GM20431 (cell line): ENCODE results near the gene GRAP.

ENCODE experiments used
- in situ Hi-C: fragments of 300-500 bp; cut with MseI, MboI; formaldehyde crosslinking; loops from one replicate; pipeline ENCODE4 v1.15.0; 2020; ENCODE audit warnings: low sequenced_read_pairs; ENCODE audit not compliant: unreplicated experiment

Gene GRAP

GRCh38 chr17:19004421-19005136 lies 42.2 kb downstream of the GRAP start, which contains the start of gene FAM83G:
Gene FAM83G (minus strand): TSS chr17:19004764. CDS start chr17:19004041, 723 bp downstream.
- in situ Hi-C loops = no loop called here

GRCh38 chr17:19003543-19004420 lies 43.0 kb downstream of the GRAP start:
- in situ Hi-C loops = no loop called here

DNA sequence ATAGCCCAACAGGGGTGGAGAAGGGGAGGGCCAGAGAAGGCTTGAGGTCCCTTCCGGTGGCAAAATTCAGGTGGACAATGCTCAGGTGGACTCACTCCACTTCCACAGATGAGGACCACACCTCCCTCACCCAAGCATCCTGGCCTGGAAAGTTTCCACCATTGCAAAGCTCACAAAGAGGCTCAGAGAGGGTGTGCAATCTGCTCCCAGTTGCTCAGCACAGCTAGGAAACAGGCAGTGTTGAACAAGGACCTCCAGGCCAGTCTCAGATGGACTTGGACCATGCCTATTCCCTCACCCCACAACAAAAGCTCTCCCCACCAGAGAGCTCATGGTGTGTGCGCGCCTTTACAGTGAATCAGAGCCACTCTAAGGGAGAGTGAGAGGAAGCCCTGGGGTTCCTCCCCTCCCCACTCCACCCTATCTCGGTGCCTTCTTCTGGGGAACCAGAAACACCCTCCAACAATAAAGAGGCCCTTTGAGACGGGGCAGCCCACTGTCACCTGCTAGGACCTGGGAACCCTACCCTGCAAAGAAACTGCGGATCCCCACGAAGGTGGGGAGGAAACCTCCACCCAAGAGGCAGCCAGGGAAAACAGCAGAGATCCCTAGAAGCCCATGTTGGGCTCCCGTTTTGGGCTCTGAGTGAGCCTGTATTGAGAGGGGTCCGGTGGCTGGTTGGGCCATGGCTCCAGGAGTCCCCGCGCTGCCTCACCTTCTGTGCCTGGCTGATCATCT lies 43.8 kb downstream of the GRAP start:
- in situ Hi-C loops = no loop called here

DNA sequence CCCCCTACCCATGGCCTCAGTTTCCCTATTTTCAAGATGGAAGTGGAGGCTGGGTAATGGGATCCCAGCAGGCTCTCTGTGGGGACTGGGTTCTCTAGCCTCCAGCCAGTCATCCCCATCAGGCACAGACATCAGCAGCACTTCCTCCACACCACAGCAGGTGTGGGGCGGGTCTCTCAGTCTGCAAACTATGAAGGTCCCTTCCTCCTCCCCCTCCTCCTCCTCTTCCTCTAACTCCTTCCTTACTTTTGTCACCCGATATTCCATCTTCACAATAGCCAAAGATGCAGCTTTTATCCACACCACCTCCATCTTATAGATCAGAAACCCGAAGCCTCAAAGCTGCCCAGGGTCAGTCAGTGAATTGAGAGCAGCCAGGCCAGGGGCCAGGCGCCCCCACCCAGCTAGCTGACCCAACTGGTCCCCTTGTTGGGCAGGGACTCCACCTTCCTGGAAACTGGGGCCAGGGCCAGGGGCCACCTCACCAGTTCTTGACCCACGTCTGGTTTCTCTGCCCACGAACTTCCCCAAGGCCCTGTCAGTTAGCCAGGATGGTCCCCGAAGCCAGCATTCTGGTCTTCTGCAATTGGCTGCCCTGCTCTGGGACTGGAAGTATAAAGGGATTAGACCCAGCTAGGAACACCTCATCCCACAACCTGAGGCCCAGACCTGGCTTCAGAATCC lies 44.7 kb downstream of the GRAP start:
- in situ Hi-C loops = no loop called here

- in situ Hi-C loops = no loop called here
Measured at GRCh38 chr17:19000531-19001325, 46.0 kb downstream of the GRAP start.

DNA sequence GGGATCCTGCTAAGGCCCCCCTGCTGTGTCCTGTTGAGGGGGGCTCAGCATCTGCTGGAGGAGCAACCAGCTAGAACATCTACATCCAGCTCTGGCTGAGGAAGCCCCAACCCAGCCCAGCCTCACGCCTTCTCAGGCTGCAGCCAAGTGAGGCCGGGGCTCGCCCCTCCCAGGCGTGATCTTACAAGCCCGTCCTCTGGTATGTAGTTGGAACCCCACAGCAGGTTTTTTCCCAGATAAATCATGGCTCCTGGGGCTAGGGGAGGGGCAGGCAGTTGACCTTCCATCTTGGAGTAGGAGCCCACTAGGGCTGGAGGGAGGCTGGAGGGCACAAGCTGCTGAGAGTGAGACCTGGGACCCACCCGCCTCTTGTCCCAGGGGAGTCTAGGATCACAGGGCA lies 46.8 kb downstream of the GRAP start:
- in situ Hi-C loops = no loop called here

GRCh38 chr17:18999394-18999793 lies 47.4 kb downstream of the GRAP start:
- in situ Hi-C loops = no loop called here

DNA sequence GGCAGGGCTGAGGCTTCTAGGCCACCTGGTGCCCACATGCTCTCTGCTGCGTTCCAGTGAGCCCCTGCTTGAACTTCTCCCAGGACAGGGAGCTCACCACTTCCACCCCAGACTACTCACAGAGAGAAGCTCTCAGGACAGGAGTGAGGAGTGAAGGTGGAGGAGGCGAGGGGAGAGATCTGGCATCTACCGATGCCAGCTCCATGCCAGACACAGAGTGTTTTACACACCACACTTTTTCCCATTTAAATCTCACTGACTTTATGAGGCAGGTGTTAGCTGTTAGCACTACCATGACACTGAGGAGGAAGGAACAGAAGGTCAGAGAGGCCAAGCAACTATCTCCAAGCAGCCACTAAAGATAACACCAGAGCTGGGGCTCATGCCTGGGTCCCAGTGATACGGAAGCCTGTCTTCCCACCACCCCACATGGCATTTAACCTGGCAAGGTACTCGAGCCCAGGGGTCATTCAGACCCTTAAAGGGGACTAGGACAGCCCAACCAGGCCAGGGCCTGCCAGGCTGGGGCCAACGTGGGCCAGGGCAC lies 49.0 kb downstream of the GRAP start:
- in situ Hi-C loops = no loop called here

- in situ Hi-C loops = no loop called here
Measured at GRCh38 chr17:18996458-18996857, 50.3 kb downstream of the GRAP start.

DNA sequence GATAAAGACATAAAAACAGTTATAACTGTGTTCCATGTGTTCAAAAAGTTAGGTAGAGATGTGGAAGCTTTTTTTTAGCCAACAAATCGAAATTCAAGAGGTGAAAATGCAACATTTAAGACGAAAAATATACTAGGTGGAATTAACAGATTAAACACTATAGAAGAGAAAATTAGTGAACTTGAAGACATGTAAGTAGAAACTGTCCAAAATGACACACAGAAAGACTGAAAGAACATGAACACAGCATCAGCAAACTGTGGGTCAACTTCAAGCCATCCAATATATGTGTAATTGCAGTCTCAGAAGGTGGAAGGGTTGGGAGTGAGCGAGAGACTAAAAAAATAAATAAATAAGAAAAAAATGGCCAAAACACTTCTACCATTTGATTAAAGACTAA lies 51.5 kb downstream of the GRAP start:
- in situ Hi-C loops = no loop called here

GRCh38 chr17:18994631-18995030 lies 52.1 kb downstream of the GRAP start:
- in situ Hi-C loops = no loop called here

- in situ Hi-C loops = no loop called here
Measured at GRCh38 chr17:18993905-18994526, 52.7 kb downstream of the GRAP start.

DNA sequence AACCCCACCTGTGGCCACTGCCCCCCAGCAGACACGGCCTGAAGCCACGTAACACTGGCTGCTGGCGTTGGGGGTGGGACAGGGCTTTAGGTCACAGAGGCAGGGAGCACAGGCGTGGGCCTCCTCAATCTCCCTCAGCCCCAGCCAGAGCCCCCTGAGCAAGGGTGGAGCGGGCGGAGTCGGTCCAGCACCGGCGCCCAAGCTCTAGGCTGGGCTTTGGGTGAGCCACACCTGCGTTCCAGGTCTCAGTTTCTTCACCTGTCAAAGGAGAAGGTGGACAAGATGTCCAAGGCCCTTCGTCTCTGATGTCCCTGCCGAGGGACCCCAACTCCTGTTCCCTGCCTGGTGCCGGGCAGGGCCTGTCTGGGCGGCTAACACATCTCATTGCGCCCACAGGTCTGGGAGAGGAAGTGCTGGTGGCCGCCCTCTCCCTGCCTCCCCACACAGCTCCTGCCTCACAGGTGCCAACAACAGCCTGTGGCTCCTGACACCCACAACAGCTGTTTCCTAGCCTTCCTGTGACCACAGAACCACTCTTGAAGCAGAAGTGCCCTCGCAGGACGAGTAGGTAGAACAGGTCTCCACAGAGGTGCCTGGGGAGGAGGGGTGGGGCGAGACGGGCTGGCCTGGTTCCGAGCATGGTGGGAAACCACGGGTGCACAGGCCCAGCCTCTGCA lies 54.2 kb downstream of the GRAP start:
- in situ Hi-C loops = no loop called here

DNA sequence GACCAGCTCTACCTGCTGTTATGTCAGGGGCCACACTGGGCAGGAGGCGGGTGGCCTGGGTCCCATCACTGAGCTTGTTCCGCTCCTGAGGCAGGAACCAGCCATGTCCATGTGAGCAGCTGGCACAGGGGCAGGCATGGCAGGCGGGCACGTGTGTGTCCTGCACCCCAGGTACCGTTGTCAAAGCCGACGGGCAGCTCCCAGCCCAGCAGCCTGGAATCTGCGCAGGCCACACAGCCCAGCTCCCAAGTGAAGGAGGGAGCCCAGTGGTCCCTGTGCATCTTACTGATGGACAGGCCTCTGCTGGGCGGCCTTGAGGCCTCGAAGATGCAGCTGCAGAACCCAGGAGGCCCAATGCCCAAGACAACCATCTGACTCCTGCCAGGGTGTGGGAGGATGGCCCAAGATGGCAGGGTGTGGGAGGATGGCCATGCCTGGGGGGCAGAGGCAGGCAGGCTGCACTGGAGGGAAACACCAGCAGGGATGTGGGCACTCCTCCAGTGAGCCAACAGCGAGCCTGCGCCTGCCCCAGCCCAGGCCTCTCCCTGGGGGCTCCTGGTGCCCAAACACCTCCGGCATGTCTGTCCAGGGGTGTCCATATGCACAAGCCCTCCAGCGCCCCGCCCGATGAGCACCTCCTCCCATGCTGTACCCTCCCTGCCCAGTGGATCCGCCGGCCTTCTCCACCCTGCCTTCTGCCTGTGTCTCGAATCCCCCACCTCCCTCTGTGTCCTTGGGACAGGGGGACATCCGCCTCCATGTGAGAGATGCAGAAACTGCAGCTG lies 55.0 kb downstream of the GRAP start:
- in situ Hi-C loops = no loop called here

GRCh38 chr17:18990331-18990730 lies 56.4 kb downstream of the GRAP start:
- in situ Hi-C loops = no loop called here

DNA sequence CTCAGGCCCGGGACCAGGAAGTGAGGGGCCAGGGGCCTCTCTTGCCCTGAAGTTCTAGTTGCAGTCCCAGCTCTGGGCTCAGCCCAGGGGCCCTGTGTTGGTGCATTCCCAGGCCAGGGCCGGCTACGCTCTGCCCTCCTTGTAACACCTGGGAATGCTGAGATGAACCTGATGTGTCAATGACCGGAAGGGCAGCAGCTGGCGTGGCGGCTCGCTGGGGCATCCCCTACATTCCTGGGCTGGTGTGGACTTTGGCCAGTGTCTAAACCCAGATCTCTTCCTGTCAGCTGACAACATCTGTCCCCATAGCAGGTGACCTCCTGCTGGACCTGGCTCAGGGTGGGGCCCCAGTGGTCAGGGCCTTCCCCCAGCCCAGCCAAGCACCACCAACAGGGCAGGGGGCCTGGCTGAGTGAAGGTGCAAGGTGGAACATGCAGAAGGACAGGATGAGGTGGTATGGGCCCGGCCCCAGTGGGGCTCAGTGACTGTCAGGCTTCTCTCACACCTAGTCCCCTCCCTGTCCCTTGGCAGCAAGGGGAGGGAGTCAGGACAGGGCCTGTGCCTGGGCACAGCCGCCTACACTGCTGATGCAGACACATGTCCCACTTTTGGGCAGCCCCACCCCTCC lies 58.1 kb downstream of the GRAP start:
- in situ Hi-C loops = no loop called here
